ENCODE measurements around the gene TNFRSF25.

The TNFRSF25 gene

GRCh38 chr1:6417961-6418667 lies 47.9 kb downstream of the TNFRSF25 start:
- TF ChIP-seq CTCF (IDR thresholded peaks at IDR 0.05; ENCODE audit: low read depth, low read length) = no peak
- no peak for DNase-seq (ENCODE audit: extremely low read depth, low read depth)

GRCh38 chr1:6416906-6417305 lies 49.1 kb downstream of the TNFRSF25 start:
- DNase-seq (ENCODE audit: extremely low read depth, low read depth) = no peak
- no peak for TF ChIP-seq CTCF (IDR thresholded peaks at IDR 0.05; ENCODE audit: low read depth, low read length)

GRCh38 chr1:6416295-6416656 lies 49.7 kb downstream of the TNFRSF25 start:
- no peak for TF ChIP-seq CTCF (IDR thresholded peaks at IDR 0.05; ENCODE audit: low read depth, low read length)

GRCh38 chr1:6414881-6415626 lies 50.9 kb downstream of the TNFRSF25 start:
- DNase-seq (ENCODE audit: extremely low read depth, low read depth) = no peak
- TF ChIP-seq CTCF (IDR thresholded peaks at IDR 0.05; ENCODE audit: low read depth, low read length) = no peak

More at GRCh38 chr1:6416295-6416656, 49.7 kb downstream of the TNFRSF25 start:
- no peak for DNase-seq (ENCODE audit: extremely low read depth, low read depth)

- peak; percentile 7 for DNase-seq (ENCODE audit: extremely low read depth, low read depth)
- TF ChIP-seq CTCF (IDR thresholded peaks at IDR 0.05; ENCODE audit: low read depth, low read length) = peak; percentile 66
Measured at GRCh38 chr1:6414443-6414844, 51.5 kb downstream of the TNFRSF25 start.

- no peak for TF ChIP-seq CTCF (IDR thresholded peaks at IDR 0.05; ENCODE audit: low read depth, low read length)
- no peak for DNase-seq (ENCODE audit: extremely low read depth, low read depth)
Measured at GRCh38 chr1:6412896-6413295, 53.1 kb downstream of the TNFRSF25 start.
